Placental pericyte (primary cell): ENCODE measurements around the gene TYMS. TPM values are rescaled to one million over a fixed set of nuclear protein-coding genes. Genes with fewer than 3 reads are reported as not detected.

Source experiments
- total RNA-seq: library from RNA; depleted of rRNA; stranded (reverse); fragments of >200 nt; gene quantifications from 2 replicates; pipeline ENCODE4 v1.2.3, GENCODE V29; 2012

TYMS gene
- total RNA-seq: 5.7 and 35.1 TPM in 2 replicates

GRCh38 chr18:657311-658000 lies at the start of gene TYMS:
Gene TYMS, plus strand, starts transcription at chr18:657653. Its CDS starts 90 bp downstream, at chr18:657743.

GRCh38 chr18:712401-713134 lies 55.1 kb downstream of the TYMS start, which contains the start of gene ENOSF1:
Gene ENOSF1, minus strand, starts transcription at chr18:712630. Its CDS starts 43 bp downstream, at chr18:712587.

Other genes with a start within 250 kb of the TYMS start
- 15.0 and 28.9 TPM in 2 replicates for gene COLEC12, start 157.0 kb upstream of the TYMS start, total RNA-seq
- not detected in 2 replicates for gene CETN1, start 77.3 kb upstream of the TYMS start, total RNA-seq
- not detected in 2 replicates for gene CLUL1, start 60.7 kb upstream of the TYMS start, total RNA-seq
- 41.7 and 61.3 TPM in 2 replicates for gene ENOSF1, start 55.0 kb downstream of the TYMS start, total RNA-seq
- 53.8 and 82.8 TPM in 2 replicates for gene YES1, start 154.6 kb downstream of the TYMS start, total RNA-seq
- not detected in 2 replicates for gene ADCYAP1, start 247.2 kb downstream of the TYMS start, total RNA-seq